HL-60/S4 (cell line): Measurements from ENCODE around the gene TNNI3.

ENCODE experiments used
- in situ Hi-C: fragments of 300-500 bp; cut with MboI; formaldehyde crosslinking; loops from 2 replicates; pipeline ENCODE4 v1.14.3; 2022; ENCODE audit warnings: low sequenced_read_pairs

The TNNI3 gene

GRCh38 chr19:55147545-55148251 lies 9.8 kb downstream of the TNNI3 start:
- in situ Hi-C loops, result loop anchor here (10.0 kb wide), 2 partner anchors 267 to 487 kb away; no protein-coding TSS in a partner anchor

DNA sequence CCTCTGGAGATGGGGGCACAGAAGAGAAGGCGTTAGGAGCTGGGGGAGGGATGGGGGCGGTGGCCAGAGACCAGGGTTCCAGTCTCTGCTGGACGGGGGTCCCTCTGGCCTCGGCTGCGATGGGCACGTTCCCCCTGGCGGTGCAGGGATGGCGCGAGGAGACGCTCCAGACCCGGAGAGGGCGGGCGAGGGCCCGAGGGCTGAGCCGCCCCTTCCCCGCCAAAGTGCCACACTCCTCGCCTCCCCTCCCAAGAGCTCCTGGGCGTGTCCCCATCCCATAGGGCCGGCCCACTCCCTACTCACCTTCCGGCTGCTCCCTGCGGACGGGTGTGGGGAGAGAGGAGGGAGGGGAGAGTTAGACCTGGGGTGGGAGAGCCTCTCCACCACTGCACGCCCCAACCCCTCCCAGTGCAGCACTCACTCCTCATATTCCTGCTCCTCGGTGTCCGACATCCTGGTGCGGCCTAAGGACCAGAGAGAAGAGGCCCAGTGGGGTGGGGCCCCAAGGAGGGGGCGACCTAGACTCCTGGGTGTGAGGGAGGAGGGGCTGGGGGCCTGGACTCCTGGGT lies 10.7 kb downstream of the TNNI3 start:
- in situ Hi-C loops, result loop anchor here (10.0 kb wide), 2 partner anchors 268 to 488 kb away; no protein-coding TSS in a partner anchor

- in situ Hi-C loops, result loop anchor here (10.0 kb wide), 2 partner anchors 269 to 489 kb away; no protein-coding TSS in a partner anchor
These were observed 11.3 kb downstream of the TNNI3 start for GRCh38 chr19:55146078-55146704.

DNA sequence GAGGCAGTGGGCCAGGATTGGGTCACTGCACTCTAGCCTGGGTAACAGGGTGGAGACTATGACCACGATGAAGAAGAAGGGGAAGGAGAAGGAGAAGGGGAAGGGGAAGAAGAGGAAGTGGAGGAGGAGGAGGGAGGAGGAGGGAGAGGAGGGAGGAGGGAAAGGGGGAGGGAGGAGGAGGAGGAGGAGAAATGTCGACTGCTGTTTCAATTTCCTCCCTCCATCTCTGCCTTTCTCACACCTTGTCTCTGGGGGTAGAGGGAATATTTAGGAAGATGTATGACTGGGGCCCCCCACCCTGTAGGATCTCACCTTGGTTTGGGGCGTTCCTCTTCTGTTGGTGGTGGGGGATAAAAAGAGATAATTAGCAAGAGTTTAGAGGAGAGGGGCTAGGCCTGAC lies 12.3 kb downstream of the TNNI3 start:
- in situ Hi-C loops, result loop anchor here (10.0 kb wide), 2 partner anchors 270 to 490 kb away; no protein-coding TSS in a partner anchor

DNA sequence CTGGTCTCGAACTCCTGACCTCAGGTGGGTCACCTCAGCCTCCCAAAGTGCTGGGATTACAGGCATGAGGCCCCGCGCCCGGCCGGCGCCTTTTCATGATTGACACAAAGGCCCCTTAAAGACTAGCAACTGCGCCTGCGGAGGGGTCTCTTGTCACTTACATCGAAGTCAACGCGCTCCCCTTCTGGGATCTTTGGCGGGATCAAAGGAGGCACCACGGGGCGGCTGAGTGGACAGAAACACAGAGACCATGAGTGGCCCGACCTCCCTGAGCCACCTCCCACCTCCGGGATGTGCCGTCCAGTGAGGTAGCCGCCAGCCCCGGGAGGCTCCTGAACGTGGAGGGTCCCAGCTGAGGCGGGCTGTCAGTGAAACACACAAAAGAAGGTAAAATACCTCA lies 15.8 kb downstream of the TNNI3 start:
- in situ Hi-C loops, result loop anchor here (10.0 kb wide), 2 partner anchors 273 to 493 kb away; no protein-coding TSS in a partner anchor

DNA sequence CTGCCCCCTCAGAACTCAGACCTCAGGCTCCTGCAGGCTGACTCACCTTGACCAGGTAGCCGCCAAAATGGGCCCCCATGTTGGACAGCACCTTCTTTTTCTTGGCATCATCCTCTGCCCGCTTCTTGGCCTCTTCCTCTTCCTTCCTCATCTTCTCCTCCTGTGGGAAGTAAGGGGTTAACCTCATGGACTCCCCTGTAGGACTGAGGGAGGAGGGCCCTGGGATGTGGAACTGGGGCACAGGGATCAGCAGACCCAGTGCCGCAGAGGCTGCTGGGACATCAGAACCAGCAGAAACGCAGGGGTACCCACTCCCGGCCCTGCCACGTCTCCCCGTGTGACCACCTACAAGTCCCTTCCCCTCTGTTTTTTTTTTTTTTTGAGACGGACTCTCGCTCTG lies 19.6 kb downstream of the TNNI3 start:
- in situ Hi-C loops, result loop anchor here (10.0 kb wide), 1 partner anchor 367 kb away; no protein-coding TSS in a partner anchor

- in situ Hi-C loops, result loop anchor here (10.0 kb wide), 1 partner anchor 368 kb away; no protein-coding TSS in a partner anchor
These were observed 21.0 kb downstream of the TNNI3 start for GRCh38 chr19:55136399-55137102.

DNA sequence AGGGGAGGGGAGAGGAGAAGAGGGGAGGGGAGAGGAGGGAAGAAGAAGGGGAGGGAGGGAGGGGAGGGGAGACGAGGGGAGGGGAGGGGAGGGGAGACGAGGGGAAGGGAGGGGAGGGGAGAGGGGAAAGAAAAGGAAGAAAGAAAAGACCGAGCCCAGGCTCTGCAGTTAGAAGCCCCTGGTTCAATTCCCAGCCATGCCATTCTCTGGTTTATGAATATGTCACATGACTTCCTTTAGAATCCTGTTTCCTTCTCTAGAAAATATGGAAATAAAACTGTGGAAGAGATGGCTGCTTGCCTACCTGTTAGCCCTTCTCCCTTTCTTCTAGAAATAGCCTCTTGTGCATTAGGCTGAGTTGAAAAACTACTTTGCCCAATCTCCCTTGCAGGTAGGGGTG lies 22.8 kb downstream of the TNNI3 start:
- in situ Hi-C loops, result loop anchor here (10.0 kb wide), 1 partner anchor 370 kb away; no protein-coding TSS in a partner anchor

DNA sequence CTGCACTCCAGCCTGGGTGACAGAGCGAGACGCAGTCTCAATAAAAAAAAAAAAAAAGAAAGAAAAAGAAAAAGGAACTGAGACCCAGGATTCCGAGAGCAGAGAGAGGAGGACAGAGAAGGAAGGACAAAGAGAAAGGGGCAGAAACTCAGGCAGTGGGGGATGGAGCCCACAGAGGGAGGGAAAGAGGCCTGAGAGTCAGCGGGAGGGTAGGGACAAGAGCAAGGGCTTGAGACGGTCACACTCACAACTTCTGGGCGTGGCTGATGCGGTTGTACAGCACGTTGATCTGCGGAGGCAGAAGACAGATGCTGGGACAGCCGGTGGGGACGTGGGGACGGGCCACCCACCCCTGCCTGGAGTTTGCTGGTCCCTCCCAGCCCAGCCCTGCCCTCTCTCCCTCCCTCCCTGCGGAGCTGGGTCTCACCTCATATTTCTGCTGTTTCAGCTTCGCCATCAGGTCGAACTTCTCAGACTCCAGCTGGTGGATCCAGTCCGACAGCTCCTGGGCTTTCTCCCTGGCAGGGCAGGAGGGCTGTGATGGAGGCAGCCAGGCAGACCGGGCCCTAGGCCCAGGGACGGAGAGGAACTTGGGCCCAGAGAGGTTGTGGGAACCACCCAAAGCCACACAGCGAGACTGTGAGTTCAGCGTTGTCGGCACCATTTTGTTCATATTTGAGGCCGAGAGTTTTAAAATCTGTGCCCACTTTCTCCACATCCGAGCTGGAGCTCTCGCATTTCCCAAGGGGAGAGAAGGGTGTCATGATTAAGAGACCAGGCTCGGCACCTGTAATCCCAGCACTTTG lies 23.7 kb downstream of the TNNI3 start:
- in situ Hi-C loops, result loop anchor here (10.0 kb wide), 1 partner anchor 371 kb away; no protein-coding TSS in a partner anchor

GRCh38 chr19:55132453-55133129 lies 24.9 kb downstream of the TNNI3 start:
- in situ Hi-C loops, result loop anchor here (10.0 kb wide), 1 partner anchor 372 kb away; no protein-coding TSS in a partner anchor

DNA sequence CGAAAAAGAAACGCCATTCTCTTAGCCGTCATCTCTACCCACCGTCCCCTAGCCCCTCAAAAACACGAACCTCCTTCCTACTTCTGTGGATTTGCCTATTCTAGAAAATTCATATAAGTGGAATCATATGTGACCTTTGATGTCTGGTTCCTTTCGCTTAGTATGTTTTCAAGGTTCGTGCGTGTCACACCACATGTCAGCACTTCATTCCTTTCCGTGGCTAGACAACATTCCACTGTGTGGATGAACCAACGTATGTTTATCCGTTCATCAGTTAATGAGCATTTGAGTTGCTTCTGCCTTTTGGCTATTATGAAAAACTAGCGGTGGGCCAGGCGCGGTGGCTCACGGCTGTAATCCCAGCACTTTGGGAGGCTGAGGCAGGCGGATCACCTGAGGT lies 26.1 kb downstream of the TNNI3 start:
- in situ Hi-C loops, result loop anchor here (10.0 kb wide), 1 partner anchor 373 kb away; no protein-coding TSS in a partner anchor

- in situ Hi-C loops, result no loop called here
These were observed 38.5 kb downstream of the TNNI3 start for GRCh38 chr19:55119053-55119452.

- in situ Hi-C loops, result no loop called here
These were observed 39.0 kb downstream of the TNNI3 start for GRCh38 chr19:55118401-55118991.

DNA sequence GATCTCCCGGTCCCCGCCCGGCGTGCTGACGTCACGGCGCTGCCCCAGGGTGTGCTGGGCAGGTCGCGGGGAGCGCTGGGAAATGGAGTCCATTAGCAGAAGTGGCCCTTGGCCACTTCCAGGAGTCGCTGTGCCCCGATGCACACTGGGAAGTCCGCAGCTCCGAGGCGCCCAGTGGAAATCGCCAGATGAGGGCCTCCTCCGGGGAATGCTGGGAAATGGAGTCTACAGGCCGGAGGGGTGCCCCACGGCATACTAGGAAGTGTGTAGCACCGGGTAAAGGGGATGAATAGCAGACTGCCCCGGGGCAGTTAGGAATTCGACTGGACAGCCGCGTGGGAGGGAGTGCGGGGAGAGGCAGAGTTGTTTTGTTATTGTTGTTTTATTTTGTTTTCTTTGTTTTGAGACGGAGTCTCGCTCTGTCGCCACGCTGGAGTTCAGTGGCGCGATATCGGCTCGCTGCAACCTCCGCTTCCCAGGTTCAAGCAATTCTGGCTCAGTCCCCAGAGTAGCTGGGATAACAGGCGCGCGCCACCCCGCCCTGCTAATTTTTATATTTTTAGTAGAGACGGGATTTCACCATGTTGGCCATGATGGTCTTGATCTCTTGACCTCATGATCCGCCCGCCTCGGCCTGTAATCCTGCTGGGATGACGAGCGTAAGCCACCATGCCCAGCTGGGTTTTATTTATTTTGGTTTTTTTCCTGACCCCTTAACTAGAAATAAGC lies 39.7 kb downstream of the TNNI3 start:
- in situ Hi-C loops, result no loop called here

- in situ Hi-C loops, result no loop called here
These were observed 40.5 kb downstream of the TNNI3 start, which contains the start of gene PPP1R12C for GRCh38 chr19:55116859-55117662. Gene PPP1R12C, minus strand, starts transcription at chr19:55117637. Its CDS starts 94 bp downstream, at chr19:55117543.

DNA sequence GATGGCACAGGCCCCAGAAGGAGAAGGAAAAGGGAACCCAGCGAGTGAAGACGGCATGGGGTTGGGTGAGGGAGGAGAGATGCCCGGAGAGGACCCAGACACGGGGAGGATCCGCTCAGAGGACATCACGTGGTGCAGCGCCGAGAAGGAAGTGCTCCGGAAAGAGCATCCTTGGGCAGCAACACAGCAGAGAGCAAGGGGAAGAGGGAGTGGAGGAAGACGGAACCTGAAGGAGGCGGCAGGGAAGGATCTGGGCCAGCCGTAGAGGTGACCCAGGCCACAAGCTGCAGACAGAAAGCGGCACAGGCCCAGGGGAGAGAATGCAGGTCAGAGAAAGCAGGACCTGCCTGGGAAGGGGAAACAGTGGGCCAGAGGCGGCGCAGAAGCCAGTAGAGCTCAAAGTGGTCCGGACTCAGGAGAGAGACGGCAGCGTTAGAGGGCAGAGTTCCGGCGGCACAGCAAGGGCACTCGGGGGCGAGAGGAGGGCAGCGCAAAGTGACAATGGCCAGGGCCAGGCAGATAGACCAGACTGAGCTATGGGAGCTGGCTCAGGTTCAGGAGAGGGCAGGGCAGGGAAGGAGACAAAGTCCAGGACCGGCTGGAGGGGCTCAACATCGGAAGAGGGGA lies 41.2 kb downstream of the TNNI3 start:
- in situ Hi-C loops, result no loop called here
